GM23338 (cell line): ENCODE measurements around the gene EMP2. TPM values are rescaled to one million over a fixed set of nuclear protein-coding genes. Genes with fewer than 3 reads are reported as not detected.

Source experiments
- ATAC-seq: fragments of 200-7000 bp; cut with Tn5 transposase; 3 replicates; pipeline ENCODE4 v1.9.1; 2020
- DNase-seq: peaks from one replicate; pipeline ENCODE4 v3.0.0-alpha.2; 2015; ENCODE audit warnings: low spot score
- H2AFZ ChIP-seq: fragments of 200-600 bp; sonication (generic); 2 replicates; pipeline ENCODE4 v1.8.0; 2016; ENCODE audit warnings: antibody characterized with exemption, mild to moderate bottlenecking, moderate library complexity
- H3F3A ChIP-seq: fragments of 200-600 bp; sonication (generic); replicated peaks from 2 replicates; pipeline ENCODE4 v1.8.0; 2017; ENCODE audit warnings: antibody characterized with exemption, mixed run types, low read depth
- H3K27ac ChIP-seq: fragments of 200-600 bp; sonication (generic); 2 replicates; pipeline ENCODE4 v1.6.1; 2016; ENCODE audit warnings: low read depth
- H3K27me3 ChIP-seq: fragments of 200-600 bp; sonication (generic); 2 replicates; pipeline ENCODE4 v1.8.0; 2016; ENCODE audit warnings: mild to moderate bottlenecking, mixed run types, moderate library complexity; ENCODE audit not compliant: insufficient read depth
- H3K36me3 ChIP-seq: fragments of 200-600 bp; sonication (generic); 2 replicates; pipeline ENCODE4 v1.8.0; 2016; ENCODE audit warnings: mild to moderate bottlenecking; ENCODE audit not compliant: insufficient read depth
- H3K4me1 ChIP-seq: fragments of 200-600 bp; sonication (generic); 2 replicates; pipeline ENCODE4 v1.8.0; 2016; ENCODE audit warnings: mild to moderate bottlenecking, moderate library complexity; ENCODE audit not compliant: insufficient read depth
- H3K4me2 ChIP-seq: fragments of 200-600 bp; sonication (generic); 2 replicates; pipeline ENCODE4 v1.7.1; 2017; ENCODE audit warnings: mixed run types
- H3K4me3 ChIP-seq: fragments of 200-600 bp; sonication (generic); 2 replicates; pipeline ENCODE4 v1.6.1; 2016; ENCODE audit warnings: mixed run types
- H3K79me2 ChIP-seq: fragments of 200-600 bp; sonication (generic); replicated peaks from 2 replicates; pipeline ENCODE4 v1.8.0; 2017; ENCODE audit warnings: mild to moderate bottlenecking; ENCODE audit not compliant: insufficient read depth
- H3K9me2 ChIP-seq: fragments of 200-600 bp; sonication (generic); 2 replicates; pipeline ENCODE4 v1.8.0; 2017; ENCODE audit not compliant: insufficient read depth
- H4K20me1 ChIP-seq: fragments of 200-600 bp; sonication (generic); replicated peaks from 2 replicates; pipeline ENCODE4 v1.8.0; 2017; ENCODE audit warnings: mild to moderate bottlenecking; ENCODE audit not compliant: insufficient read depth
- H3K27ac Mint-ChIP-seq: 2 replicates; pipeline ENCODE4 v1.8.0; 2020; ENCODE audit warnings: inconsistent platforms, mild to moderate bottlenecking, moderate library complexity, mixed read lengths
- H3K27me3 Mint-ChIP-seq: 3 replicates; pipeline ENCODE4 v1.8.0; 2022; ENCODE audit warnings: low read depth, mild to moderate bottlenecking, moderate library complexity, mixed read lengths, inconsistent platforms; ENCODE audit not compliant: insufficient read depth, poor library complexity
- H3K36me3 Mint-ChIP-seq: 3 replicates; pipeline ENCODE4 v1.8.0; 2021; ENCODE audit warnings: low read depth, mild to moderate bottlenecking, inconsistent platforms, moderate library complexity, mixed read lengths
- H3K4me1 Mint-ChIP-seq: 3 replicates; pipeline ENCODE4 v1.8.0; 2020; ENCODE audit warnings: mild to moderate bottlenecking, inconsistent platforms, mixed read lengths
- H3K4me3 Mint-ChIP-seq: 3 replicates; pipeline ENCODE4 v1.8.0; 2021; ENCODE audit warnings: moderate library complexity, mild to moderate bottlenecking, inconsistent platforms, mixed read lengths
- H3K9me3 Mint-ChIP-seq: 3 replicates; pipeline ENCODE4 v1.8.0; 2020; ENCODE audit warnings: moderate library complexity, mild to moderate bottlenecking, inconsistent platforms, mixed read lengths
- CREB1 ChIP-seq: fragments of 250-450 bp; sonication (Bioruptor Pico); IDR thresholded peaks from 2 replicates; pipeline ENCODE4 v1.5.0; 2020; ENCODE audit warnings: low read depth, mild to moderate bottlenecking, moderate library complexity
- EZH2 ChIP-seq: fragments of 200-600 bp; sonication (generic); IDR thresholded peaks from one replicate; pipeline ENCODE4 v1.8.0; 2017; ENCODE audit warnings: antibody characterized with exemption, mild to moderate bottlenecking, low read depth; ENCODE audit not compliant: unreplicated experiment
- JUNB ChIP-seq: IDR thresholded peaks from one replicate; pipeline ENCODE4 v1.6.1; 2016; ENCODE audit warnings: antibody characterized with exemption; ENCODE audit not compliant: unreplicated experiment
- NANOG ChIP-seq: IDR thresholded peaks from 2 replicates; pipeline ENCODE4 v1.6.1; 2016; ENCODE audit warnings: antibody characterized with exemption, borderline replicate concordance
- POLR2AphosphoS5 ChIP-seq: IDR thresholded peaks from 2 replicates; pipeline ENCODE4 v1.6.1; 2016; ENCODE audit warnings: antibody characterized with exemption, low read depth
- ZNF114 ChIP-seq: fragments of 250-450 bp; sonication (Bioruptor Pico); IDR thresholded peaks from 2 replicates; pipeline ENCODE4 v1.5.0; 2020; ENCODE audit warnings: mild to moderate bottlenecking, moderate library complexity
- ZNF331 ChIP-seq: fragments of 250-450 bp; sonication (Bioruptor Pico); IDR thresholded peaks from 2 replicates; pipeline ENCODE4 v1.5.0; 2020; ENCODE audit warnings: low read depth, mild to moderate bottlenecking, moderate library complexity
- polyA plus RNA-seq: library from polyadenylated mRNA; unstranded; fragments of >200 nt; fragmentation: Nextera tagmentation; extraction: Ambion mirVana; gene quantifications from 2 replicates; pipeline ENCODE4 v1.2.1, GENCODE V29; 2016
- total RNA-seq: library from RNA; depleted of rRNA; stranded (reverse); fragments of >200 nt; shearing (Covaris generic); gene quantifications from 2 replicates; pipeline ENCODE4 v1.2.3, GENCODE V29; 2014
- TF ChIP-seq, protein P1 (sequence below), 2 experiments: fragments of 200-600 bp in 1 of 2; sonication (generic) in 1 of 2; conservative IDR thresholded peaks; 2 replicates each; pipeline versions ENCODE4 v1.5.1 to v1.6.1; 2016 to 2017; ENCODE audit warnings: antibody characterized with exemption in 2 of 2, low read depth in 2 of 2, mild to moderate bottlenecking in 2 of 2, moderate library complexity in 1 of 2
- TF ChIP-seq, protein P2 (sequence below): IDR thresholded peaks from 2 replicates; pipeline ENCODE4 v1.6.1; 2016; ENCODE audit warnings: antibody characterized with exemption
- TF ChIP-seq, protein P3 (sequence below): IDR thresholded peaks from one replicate; pipeline ENCODE4 v1.6.1; 2018; ENCODE audit warnings: antibody characterized with exemption; ENCODE audit not compliant: unreplicated experiment

EMP2 gene
- total and polyA plus RNA-seq, 2 experiments from 2014 or later = 7.3 to 40.1 TPM

DNA sequence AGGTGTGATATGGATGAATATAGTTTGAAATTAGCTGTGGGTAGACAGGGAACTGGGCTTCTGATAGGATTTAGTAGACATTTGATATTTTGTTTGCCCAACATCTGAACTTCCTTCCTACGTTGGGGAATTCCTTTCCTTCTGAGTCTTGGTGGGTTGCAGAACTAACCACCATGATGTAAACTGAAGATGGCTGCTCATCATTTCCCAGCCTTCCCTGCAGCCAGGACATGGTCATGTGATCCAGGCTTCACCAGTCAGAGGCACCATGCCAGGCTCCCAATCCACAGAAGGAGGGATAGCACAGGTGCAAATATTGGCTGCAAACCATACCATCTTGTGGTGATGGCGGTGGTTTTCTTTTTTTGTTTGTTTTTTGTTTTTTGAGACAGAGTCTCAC is 57.4 kb downstream of the EMP2 start (continued):
- TF ChIP-seq EZH2 (no peak), JUNB (no peak), CREB1 (CRISPR knock-in tag) (no peak)

DNA sequence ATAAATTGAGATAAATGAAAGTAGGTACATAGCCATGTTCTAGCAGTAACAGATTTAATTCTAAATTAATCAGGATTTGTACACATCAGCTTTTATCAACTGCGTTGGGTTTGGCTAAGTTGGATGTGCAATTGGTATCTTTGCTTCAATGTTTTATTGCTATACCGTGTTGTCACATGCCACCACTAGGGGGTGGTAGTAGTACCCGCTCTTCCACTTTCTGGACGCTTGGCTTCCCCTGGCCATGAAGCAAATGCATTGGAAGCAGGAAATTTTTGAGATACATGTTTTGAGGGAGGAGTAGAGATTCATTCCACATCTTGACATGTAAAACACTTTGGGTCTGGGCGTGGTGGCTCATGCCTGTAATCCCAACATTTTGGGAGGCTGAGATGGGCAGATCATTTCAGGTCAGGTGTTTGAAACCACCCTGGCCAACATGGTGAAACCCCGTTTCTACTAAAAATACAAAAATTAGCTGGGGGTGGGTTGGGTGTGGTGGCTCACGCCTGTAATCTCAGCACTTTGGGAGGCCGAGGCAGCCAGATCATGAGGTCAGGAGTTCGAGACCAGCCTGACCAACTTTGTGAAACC is 58.6 kb downstream of the EMP2 start:
- Histone ChIP-seq H2AFZ (no peak overlapping the region), H3K4me3 (no peak overlapping the region), H3F3A (0 out of 2 replicates have a peak, but pooled peaks cover 2% of the 10 kb centered on the region), H3K36me3 (no peaks in the 10 kb centered on the region), H3K9me2 (no peaks in the 10 kb centered on the region), H4K20me1 (no peaks in the 10 kb centered on the region), H3K4me1 (no peaks in the 10 kb centered on the region), H3K27ac (no peak overlapping the region), H3K27me3 (no peaks in the 10 kb centered on the region), H3K4me2 (no peak overlapping the region), H3K79me2 (no peaks in the 10 kb centered on the region)
- peak; percentile 83 for DNase-seq
- ATAC-seq = peak; percentile 84
- H3K27ac Mint-ChIP-seq = no peak overlapping the region
- H3K4me3 Mint-ChIP-seq = no peak overlapping the region; the same call in 2 of the 3 replicates
- H3K27me3 Mint-ChIP-seq = peaks cover 3% of the 10 kb centered on the region
- H3K4me1 Mint-ChIP-seq = no peaks in the 10 kb centered on the region
- H3K36me3 Mint-ChIP-seq = no peaks in the 10 kb centered on the region
- H3K9me3 Mint-ChIP-seq = no peaks in the 10 kb centered on the region; the same call in 2 of the 3 replicates
- no peak for TF ChIP-seq ZNF331 (CRISPR knock-in tag)
- TF ChIP-seq, protein P1, sequence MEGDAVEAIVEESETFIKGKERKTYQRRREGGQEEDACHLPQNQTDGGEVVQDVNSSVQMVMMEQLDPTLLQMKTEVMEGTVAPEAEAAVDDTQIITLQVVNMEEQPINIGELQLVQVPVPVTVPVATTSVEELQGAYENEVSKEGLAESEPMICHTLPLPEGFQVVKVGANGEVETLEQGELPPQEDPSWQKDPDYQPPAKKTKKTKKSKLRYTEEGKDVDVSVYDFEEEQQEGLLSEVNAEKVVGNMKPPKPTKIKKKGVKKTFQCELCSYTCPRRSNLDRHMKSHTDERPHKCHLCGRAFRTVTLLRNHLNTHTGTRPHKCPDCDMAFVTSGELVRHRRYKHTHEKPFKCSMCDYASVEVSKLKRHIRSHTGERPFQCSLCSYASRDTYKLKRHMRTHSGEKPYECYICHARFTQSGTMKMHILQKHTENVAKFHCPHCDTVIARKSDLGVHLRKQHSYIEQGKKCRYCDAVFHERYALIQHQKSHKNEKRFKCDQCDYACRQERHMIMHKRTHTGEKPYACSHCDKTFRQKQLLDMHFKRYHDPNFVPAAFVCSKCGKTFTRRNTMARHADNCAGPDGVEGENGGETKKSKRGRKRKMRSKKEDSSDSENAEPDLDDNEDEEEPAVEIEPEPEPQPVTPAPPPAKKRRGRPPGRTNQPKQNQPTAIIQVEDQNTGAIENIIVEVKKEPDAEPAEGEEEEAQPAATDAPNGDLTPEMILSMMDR (conservative IDR thresholded peaks at IDR 0.05; ENCODE audit: low read depth in 2 of 2) = peak; percentile 84 to 94

DNA sequence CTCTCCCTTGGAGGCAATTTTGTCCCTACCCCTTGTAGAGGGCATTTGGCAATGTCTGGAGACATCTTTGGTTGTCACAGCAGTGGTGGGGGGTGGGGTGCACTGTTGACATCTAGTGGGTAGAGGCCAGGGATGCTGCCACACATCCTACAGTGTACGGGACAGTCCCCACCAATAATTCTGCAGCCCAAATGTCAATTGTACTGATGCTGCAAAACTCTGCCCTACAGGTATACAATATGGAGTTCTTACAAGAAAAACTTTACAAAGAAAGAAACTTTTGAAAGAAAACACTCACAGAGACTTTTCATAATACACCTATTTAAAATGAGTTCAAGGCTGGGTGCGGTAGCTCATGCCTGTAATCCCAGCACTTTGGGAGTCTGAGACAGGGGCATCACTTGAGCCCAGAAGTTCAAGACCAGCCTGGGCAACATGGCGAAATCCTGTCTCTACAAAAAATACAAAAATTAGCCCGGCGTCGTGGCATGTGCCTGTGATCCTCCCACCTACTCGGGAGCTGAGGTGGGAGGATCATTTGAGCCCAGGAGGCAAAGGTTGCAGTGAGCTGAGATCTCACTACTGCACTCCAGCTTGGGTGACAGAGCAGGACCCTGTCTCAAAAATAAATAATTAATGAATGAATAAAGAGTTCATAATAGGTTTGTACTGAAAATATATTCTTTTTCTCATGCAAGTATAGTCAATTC is 59.4 kb downstream of the EMP2 start:
- no peaks in the 10 kb centered on the region for H3K36me3 Mint-ChIP-seq
- Histone ChIP-seq H2AFZ (no peak overlapping the region), H3K4me2 (no peak overlapping the region), H4K20me1 (no peaks in the 10 kb centered on the region), H3F3A (0 out of 2 replicates have a peak, but pooled peaks cover 2% of the 10 kb centered on the region), H3K36me3 (no peaks in the 10 kb centered on the region), H3K4me1 (no peaks in the 10 kb centered on the region), H3K27ac (no peak overlapping the region), H3K27me3 (no peaks in the 10 kb centered on the region), H3K4me3 (no peak overlapping the region), H3K9me2 (no peaks in the 10 kb centered on the region), H3K79me2 (no peaks in the 10 kb centered on the region)
- H3K27me3 Mint-ChIP-seq = peaks cover 3% of the 10 kb centered on the region
- H3K9me3 Mint-ChIP-seq = peaks cover 2% of the 10 kb centered on the region
- DNase-seq (no peak), ATAC-seq (no peak)
- no peaks in the 10 kb centered on the region for H3K4me1 Mint-ChIP-seq
- H3K27ac Mint-ChIP-seq = no peak overlapping the region
- no peak overlapping the region for H3K4me3 Mint-ChIP-seq
- TF ChIP-seq ZNF331 (CRISPR knock-in tag) = no peak
- TF ChIP-seq, protein P2, sequence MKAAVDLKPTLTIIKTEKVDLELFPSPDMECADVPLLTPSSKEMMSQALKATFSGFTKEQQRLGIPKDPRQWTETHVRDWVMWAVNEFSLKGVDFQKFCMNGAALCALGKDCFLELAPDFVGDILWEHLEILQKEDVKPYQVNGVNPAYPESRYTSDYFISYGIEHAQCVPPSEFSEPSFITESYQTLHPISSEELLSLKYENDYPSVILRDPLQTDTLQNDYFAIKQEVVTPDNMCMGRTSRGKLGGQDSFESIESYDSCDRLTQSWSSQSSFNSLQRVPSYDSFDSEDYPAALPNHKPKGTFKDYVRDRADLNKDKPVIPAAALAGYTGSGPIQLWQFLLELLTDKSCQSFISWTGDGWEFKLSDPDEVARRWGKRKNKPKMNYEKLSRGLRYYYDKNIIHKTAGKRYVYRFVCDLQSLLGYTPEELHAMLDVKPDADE = no peak
- TF ChIP-seq, protein P3, sequence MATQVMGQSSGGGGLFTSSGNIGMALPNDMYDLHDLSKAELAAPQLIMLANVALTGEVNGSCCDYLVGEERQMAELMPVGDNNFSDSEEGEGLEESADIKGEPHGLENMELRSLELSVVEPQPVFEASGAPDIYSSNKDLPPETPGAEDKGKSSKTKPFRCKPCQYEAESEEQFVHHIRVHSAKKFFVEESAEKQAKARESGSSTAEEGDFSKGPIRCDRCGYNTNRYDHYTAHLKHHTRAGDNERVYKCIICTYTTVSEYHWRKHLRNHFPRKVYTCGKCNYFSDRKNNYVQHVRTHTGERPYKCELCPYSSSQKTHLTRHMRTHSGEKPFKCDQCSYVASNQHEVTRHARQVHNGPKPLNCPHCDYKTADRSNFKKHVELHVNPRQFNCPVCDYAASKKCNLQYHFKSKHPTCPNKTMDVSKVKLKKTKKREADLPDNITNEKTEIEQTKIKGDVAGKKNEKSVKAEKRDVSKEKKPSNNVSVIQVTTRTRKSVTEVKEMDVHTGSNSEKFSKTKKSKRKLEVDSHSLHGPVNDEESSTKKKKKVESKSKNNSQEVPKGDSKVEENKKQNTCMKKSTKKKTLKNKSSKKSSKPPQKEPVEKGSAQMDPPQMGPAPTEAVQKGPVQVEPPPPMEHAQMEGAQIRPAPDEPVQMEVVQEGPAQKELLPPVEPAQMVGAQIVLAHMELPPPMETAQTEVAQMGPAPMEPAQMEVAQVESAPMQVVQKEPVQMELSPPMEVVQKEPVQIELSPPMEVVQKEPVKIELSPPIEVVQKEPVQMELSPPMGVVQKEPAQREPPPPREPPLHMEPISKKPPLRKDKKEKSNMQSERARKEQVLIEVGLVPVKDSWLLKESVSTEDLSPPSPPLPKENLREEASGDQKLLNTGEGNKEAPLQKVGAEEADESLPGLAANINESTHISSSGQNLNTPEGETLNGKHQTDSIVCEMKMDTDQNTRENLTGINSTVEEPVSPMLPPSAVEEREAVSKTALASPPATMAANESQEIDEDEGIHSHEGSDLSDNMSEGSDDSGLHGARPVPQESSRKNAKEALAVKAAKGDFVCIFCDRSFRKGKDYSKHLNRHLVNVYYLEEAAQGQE = no peak
- no peak for TF ChIP-seq NANOG
- no peak for TF ChIP-seq ZNF114 (CRISPR knock-in tag)
- TF ChIP-seq EZH2 = no peak
- no peak for TF ChIP-seq POLR2AphosphoS5
- TF ChIP-seq, protein P1 (conservative IDR thresholded peaks at IDR 0.05; ENCODE audit: low read depth in 2 of 2) = no peak
